Mucosa of descending colon (tissue), 3 donors: ENCODE data around the gene CADPS2. TPM values are rescaled to one million over a fixed set of nuclear protein-coding genes. Genes with fewer than 3 reads are reported as not detected.

Source experiments
- ATAC-seq: fragments of 200-7000 bp; cut with Tn5 transposase; one replicate; pipeline ENCODE4 v1.9.1; 2020; ENCODE audit warnings: mild to moderate bottlenecking, moderate library complexity
- DNase-seq, 3 donors: peaks; one replicate each; pipeline ENCODE4 v3.0.0-alpha.2; 2020
- H3K36me3 ChIP-seq: fragments of 200-600 bp; one replicate; pipeline ENCODE4 v1.8.0; 2021; ENCODE audit warnings: low read depth, mild to moderate bottlenecking
- H3K4me1 ChIP-seq: fragments of 200-600 bp; one replicate; pipeline ENCODE4 v1.8.0; 2021; ENCODE audit warnings: low read depth, mild to moderate bottlenecking
- H3K4me3 ChIP-seq: fragments of 200-600 bp; one replicate; pipeline ENCODE4 v1.8.0; 2021; ENCODE audit warnings: mild to moderate bottlenecking
- H3K9me3 ChIP-seq: fragments of 200-600 bp; one replicate; pipeline ENCODE4 v1.8.0; 2021; ENCODE audit warnings: mild to moderate bottlenecking
- CTCF ChIP-seq: fragments of 200-600 bp; IDR thresholded peaks from one replicate; pipeline ENCODE4 v1.8.0; 2022; ENCODE audit warnings: antibody characterized with exemption, mild to moderate bottlenecking
- intact Hi-C, 2 donors: fragments of 100-400 bp; cut with DNase I in 1 of 2; cut with micrococcal nuclease in 1 of 2; formaldehyde crosslinking; loops; one replicate each; pipeline versions ENCODE4 v1.11.0 to v1.11.1; 2022; cut with DNase I, micrococcal nuclease
- total RNA-seq, 3 donors: library from RNA; stranded (reverse); fragmentation: NEBNext Ultra II Directional in 2 of 3; extraction: Animal tissue kit (Norgen Biotek cat#: 25700) in 2 of 3; gene quantifications; one replicate each; pipeline versions ENCODE4 v1.2.1 to v1.2.4, GENCODE V29; 2021 to 2023
- donor health status: DM: no; HTN: no; CAD: no; lungs with moderate emphysema.
- donor health status: DM: no; HTN: no; CAD: no.
- donor health status: DM: no; HTN: yes; CAD: no.

Gene CADPS2
- total RNA-seq, 3 donors from 2014 or later, result 11.3 to 12.7 (median 11.7) TPM

- ATAC-seq, result no peak
- no peak overlapping the region for H3K4me3 ChIP-seq
- no peaks in the 10 kb centered on the region for H3K9me3 ChIP-seq
- intact Hi-C loops, result no loop called here
- no peaks in the 10 kb centered on the region for H3K36me3 ChIP-seq
- no peaks in the 10 kb centered on the region for H3K4me1 ChIP-seq
- TF ChIP-seq CTCF, result no peak
- no peak for DNase-seq
Measured at GRCh38 chr7:122675011-122675410, 211.2 kb downstream of the CADPS2 start.

DNA sequence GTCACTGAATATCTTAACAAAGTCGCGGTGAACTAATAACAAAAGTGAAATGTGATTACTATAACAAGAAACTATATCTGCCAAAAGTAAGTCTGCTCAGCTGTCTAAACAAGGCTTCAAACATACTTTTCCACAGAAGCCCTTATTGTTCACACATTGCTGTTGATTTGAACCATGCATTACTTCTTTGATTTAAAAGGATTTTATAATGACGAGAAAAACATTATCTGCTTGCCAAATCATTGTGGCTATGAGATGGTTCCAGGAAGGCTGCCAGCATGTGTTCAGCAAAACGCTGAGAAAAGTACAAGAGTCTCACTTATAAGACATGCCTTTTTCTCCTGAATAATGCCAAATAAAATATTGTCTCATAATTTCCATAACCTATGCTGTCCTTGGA is 211.8 kb downstream of the CADPS2 start:
- Histone ChIP-seq H3K9me3 (no peaks in the 10 kb centered on the region), H3K4me1 (no peaks in the 10 kb centered on the region), H3K36me3 (no peaks in the 10 kb centered on the region), H3K4me3 (no peak overlapping the region)
- ATAC-seq (no peak), DNase-seq (no peak)
- no peak for TF ChIP-seq CTCF
- intact Hi-C loops, result no loop called here

DNA sequence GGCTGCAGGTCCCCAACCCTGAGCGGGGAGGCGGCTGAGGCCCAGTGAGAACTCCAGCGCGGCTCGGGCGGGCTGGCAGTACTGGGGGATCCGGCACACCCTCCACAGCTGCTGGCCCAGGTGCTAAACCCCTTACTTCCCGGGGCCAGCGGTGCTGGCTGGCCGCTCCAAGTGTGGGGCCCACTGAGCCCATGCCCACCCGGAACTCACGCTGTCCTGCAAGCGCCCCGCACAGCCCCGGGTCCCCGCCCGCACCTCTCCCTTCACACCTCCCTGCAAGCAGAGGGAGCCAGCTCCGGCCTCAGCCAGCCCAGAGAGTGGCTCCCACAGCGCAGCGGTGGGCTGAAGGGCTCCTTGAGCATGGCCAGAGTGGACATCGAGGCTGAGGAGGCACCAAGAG is 212.3 kb downstream of the CADPS2 start:
- intact Hi-C loops, result no loop called here
- Histone ChIP-seq H3K36me3 (no peaks in the 10 kb centered on the region), H3K4me3 (no peak overlapping the region), H3K4me1 (no peaks in the 10 kb centered on the region), H3K9me3 (no peaks in the 10 kb centered on the region)
- ATAC-seq, result no peak
- TF ChIP-seq CTCF, result no peak
- DNase-seq, result no peak

DNA sequence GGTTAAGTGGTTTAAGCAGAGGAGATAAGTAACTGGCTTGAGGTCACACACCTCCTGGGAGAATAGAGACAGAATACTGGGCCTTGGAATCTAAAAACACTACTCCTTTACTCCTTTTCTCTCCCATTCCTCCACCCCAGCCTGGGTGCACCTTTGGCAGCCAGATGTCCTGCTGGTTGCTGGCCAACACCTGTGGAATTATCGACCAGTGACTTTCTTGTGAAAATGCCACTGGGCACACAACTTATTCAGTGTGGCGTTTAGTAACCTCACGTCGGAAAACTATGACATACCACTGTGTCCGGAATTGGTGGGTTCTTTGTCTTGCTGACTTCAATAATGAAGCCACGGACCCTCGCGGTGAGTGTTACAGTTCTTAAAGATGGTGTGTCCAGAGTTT is 213.7 kb downstream of the CADPS2 start:
- no peak for TF ChIP-seq CTCF
- ATAC-seq (no peak), DNase-seq (no peak)
- intact Hi-C loops, result no loop called here
- H3K4me3 ChIP-seq, result no peak overlapping the region
- H3K4me1 ChIP-seq, result no peaks in the 10 kb centered on the region
- H3K36me3 ChIP-seq, result no peaks in the 10 kb centered on the region
- no peaks in the 10 kb centered on the region for H3K9me3 ChIP-seq

GRCh38 chr7:122663733-122664132 is 222.5 kb downstream of the CADPS2 start:
- Histone ChIP-seq H3K9me3 (no peaks in the 10 kb centered on the region), H3K36me3 (no peaks in the 10 kb centered on the region), H3K4me1 (no peaks in the 10 kb centered on the region), H3K4me3 (no peak overlapping the region)
- no peak for TF ChIP-seq CTCF
- DNase-seq (no peak), ATAC-seq (no peak)
- intact Hi-C loops, result no loop called here

DNA sequence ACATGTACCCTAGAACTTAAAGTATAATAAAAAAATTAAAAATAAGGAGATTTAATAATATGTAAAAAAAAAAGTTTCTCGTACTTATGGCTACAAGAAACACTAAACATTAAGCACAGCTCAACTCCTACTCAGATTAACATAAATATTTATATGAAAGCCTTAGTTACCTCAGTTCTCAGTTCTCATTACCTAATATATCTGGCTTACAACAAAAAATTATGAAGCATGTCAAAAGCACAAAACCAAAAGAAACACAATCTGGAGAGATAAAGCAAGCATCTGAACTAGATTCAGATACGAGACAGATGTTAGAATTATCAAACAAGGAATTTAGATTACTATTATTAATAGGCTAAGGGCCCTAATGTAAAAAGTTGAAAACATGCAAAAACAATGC is 227.4 kb downstream of the CADPS2 start:
- intact Hi-C loops, result no loop called here

More for the DNA sequence above, 227.4 kb downstream of the CADPS2 start:
- no peaks in the 10 kb centered on the region for H3K4me1 ChIP-seq
- H3K36me3 ChIP-seq, result no peaks in the 10 kb centered on the region
- H3K9me3 ChIP-seq, result peaks cover 2% of the 10 kb centered on the region
- no peak for TF ChIP-seq CTCF
- no peak overlapping the region for H3K4me3 ChIP-seq
- ATAC-seq (no peak), DNase-seq (no peak)
